GM23338 (cell line): Measurements from ENCODE around the gene C1QTNF8. TPM values are rescaled to one million over a fixed set of nuclear protein-coding genes. Genes with fewer than 3 reads are reported as not detected.

ENCODE experiments used
- ATAC-seq: fragments of 200-7000 bp; cut with Tn5 transposase; 3 replicates; pipeline ENCODE4 v1.9.1; 2020
- DNase-seq: peaks from one replicate; pipeline ENCODE4 v3.0.0-alpha.2; 2015; ENCODE audit warnings: low spot score
- H2AFZ ChIP-seq: fragments of 200-600 bp; sonication (generic); 2 replicates; pipeline ENCODE4 v1.8.0; 2016; ENCODE audit warnings: antibody characterized with exemption, mild to moderate bottlenecking, moderate library complexity
- H3F3A ChIP-seq: fragments of 200-600 bp; sonication (generic); replicated peaks from 2 replicates; pipeline ENCODE4 v1.8.0; 2017; ENCODE audit warnings: antibody characterized with exemption, mixed run types, low read depth
- H3K27ac ChIP-seq: fragments of 200-600 bp; sonication (generic); 2 replicates; pipeline ENCODE4 v1.6.1; 2016; ENCODE audit warnings: low read depth
- H3K27me3 ChIP-seq: fragments of 200-600 bp; sonication (generic); 2 replicates; pipeline ENCODE4 v1.8.0; 2016; ENCODE audit warnings: mild to moderate bottlenecking, mixed run types, moderate library complexity; ENCODE audit not compliant: insufficient read depth
- H3K36me3 ChIP-seq: fragments of 200-600 bp; sonication (generic); 2 replicates; pipeline ENCODE4 v1.8.0; 2016; ENCODE audit warnings: mild to moderate bottlenecking; ENCODE audit not compliant: insufficient read depth
- H3K4me1 ChIP-seq: fragments of 200-600 bp; sonication (generic); 2 replicates; pipeline ENCODE4 v1.8.0; 2016; ENCODE audit warnings: mild to moderate bottlenecking, moderate library complexity; ENCODE audit not compliant: insufficient read depth
- H3K4me2 ChIP-seq: fragments of 200-600 bp; sonication (generic); 2 replicates; pipeline ENCODE4 v1.7.1; 2017; ENCODE audit warnings: mixed run types
- H3K4me3 ChIP-seq: fragments of 200-600 bp; sonication (generic); 2 replicates; pipeline ENCODE4 v1.6.1; 2016; ENCODE audit warnings: mixed run types
- H3K79me2 ChIP-seq: fragments of 200-600 bp; sonication (generic); replicated peaks from 2 replicates; pipeline ENCODE4 v1.8.0; 2017; ENCODE audit warnings: mild to moderate bottlenecking; ENCODE audit not compliant: insufficient read depth
- H3K9me2 ChIP-seq: fragments of 200-600 bp; sonication (generic); 2 replicates; pipeline ENCODE4 v1.8.0; 2017; ENCODE audit not compliant: insufficient read depth
- H4K20me1 ChIP-seq: fragments of 200-600 bp; sonication (generic); replicated peaks from 2 replicates; pipeline ENCODE4 v1.8.0; 2017; ENCODE audit warnings: mild to moderate bottlenecking; ENCODE audit not compliant: insufficient read depth
- H3K27ac Mint-ChIP-seq: 2 replicates; pipeline ENCODE4 v1.8.0; 2020; ENCODE audit warnings: inconsistent platforms, mild to moderate bottlenecking, moderate library complexity, mixed read lengths
- H3K27me3 Mint-ChIP-seq: 3 replicates; pipeline ENCODE4 v1.8.0; 2022; ENCODE audit warnings: low read depth, mild to moderate bottlenecking, moderate library complexity, mixed read lengths, inconsistent platforms; ENCODE audit not compliant: insufficient read depth, poor library complexity
- H3K36me3 Mint-ChIP-seq: 3 replicates; pipeline ENCODE4 v1.8.0; 2021; ENCODE audit warnings: low read depth, mild to moderate bottlenecking, inconsistent platforms, moderate library complexity, mixed read lengths
- H3K4me1 Mint-ChIP-seq: 3 replicates; pipeline ENCODE4 v1.8.0; 2020; ENCODE audit warnings: mild to moderate bottlenecking, inconsistent platforms, mixed read lengths
- H3K4me3 Mint-ChIP-seq: 3 replicates; pipeline ENCODE4 v1.8.0; 2021; ENCODE audit warnings: moderate library complexity, mild to moderate bottlenecking, inconsistent platforms, mixed read lengths
- H3K9me3 Mint-ChIP-seq: 3 replicates; pipeline ENCODE4 v1.8.0; 2020; ENCODE audit warnings: moderate library complexity, mild to moderate bottlenecking, inconsistent platforms, mixed read lengths
- CREB1 ChIP-seq: fragments of 250-450 bp; sonication (Bioruptor Pico); IDR thresholded peaks from 2 replicates; pipeline ENCODE4 v1.5.0; 2020; ENCODE audit warnings: low read depth, mild to moderate bottlenecking, moderate library complexity
- CTCF ChIP-seq, 2 experiments: fragments of 200-600 bp in 1 of 2; sonication (generic) in 1 of 2; conservative IDR thresholded peaks; 2 replicates each; pipeline versions ENCODE4 v1.5.1 to v1.6.1; 2016 to 2017; ENCODE audit warnings: antibody characterized with exemption in 2 of 2, low read depth in 2 of 2, mild to moderate bottlenecking in 2 of 2, moderate library complexity in 1 of 2
- ETS1 ChIP-seq: IDR thresholded peaks from 2 replicates; pipeline ENCODE4 v1.6.1; 2016; ENCODE audit warnings: antibody characterized with exemption
- EZH2 ChIP-seq: fragments of 200-600 bp; sonication (generic); IDR thresholded peaks from one replicate; pipeline ENCODE4 v1.8.0; 2017; ENCODE audit warnings: antibody characterized with exemption, mild to moderate bottlenecking, low read depth; ENCODE audit not compliant: unreplicated experiment
- EZH2phosphoT487 ChIP-seq: fragments of 200-600 bp; sonication (generic); IDR thresholded peaks from one replicate; pipeline ENCODE4 v1.8.1; 2018; ENCODE audit warnings: antibody characterized with exemption; ENCODE audit not compliant: unreplicated experiment
- JUNB ChIP-seq: IDR thresholded peaks from one replicate; pipeline ENCODE4 v1.6.1; 2016; ENCODE audit warnings: antibody characterized with exemption; ENCODE audit not compliant: unreplicated experiment
- NANOG ChIP-seq: IDR thresholded peaks from 2 replicates; pipeline ENCODE4 v1.6.1; 2016; ENCODE audit warnings: antibody characterized with exemption, borderline replicate concordance
- POLR2AphosphoS5 ChIP-seq: IDR thresholded peaks from 2 replicates; pipeline ENCODE4 v1.6.1; 2016; ENCODE audit warnings: antibody characterized with exemption, low read depth
- REST ChIP-seq: IDR thresholded peaks from one replicate; pipeline ENCODE4 v1.6.1; 2018; ENCODE audit warnings: antibody characterized with exemption; ENCODE audit not compliant: unreplicated experiment
- STAT1 ChIP-seq: IDR thresholded peaks from one replicate; pipeline ENCODE4 v1.6.1; 2016; ENCODE audit warnings: antibody characterized with exemption; ENCODE audit not compliant: unreplicated experiment
- ZNF114 ChIP-seq: fragments of 250-450 bp; sonication (Bioruptor Pico); IDR thresholded peaks from 2 replicates; pipeline ENCODE4 v1.5.0; 2020; ENCODE audit warnings: mild to moderate bottlenecking, moderate library complexity
- ZNF331 ChIP-seq: fragments of 250-450 bp; sonication (Bioruptor Pico); IDR thresholded peaks from 2 replicates; pipeline ENCODE4 v1.5.0; 2020; ENCODE audit warnings: low read depth, mild to moderate bottlenecking, moderate library complexity
- ZNF462 ChIP-seq: fragments of 250-450 bp; sonication (Bioruptor Pico); IDR thresholded peaks from 2 replicates; pipeline ENCODE4 v1.5.0; 2020; ENCODE audit warnings: mild to moderate bottlenecking, moderate library complexity
- polyA plus RNA-seq: library from polyadenylated mRNA; unstranded; fragments of >200 nt; fragmentation: Nextera tagmentation; extraction: Ambion mirVana; gene quantifications from 2 replicates; pipeline ENCODE4 v1.2.1, GENCODE V29; 2016
- total RNA-seq: library from RNA; depleted of rRNA; stranded (reverse); fragments of >200 nt; shearing (Covaris generic); gene quantifications from 2 replicates; pipeline ENCODE4 v1.2.3, GENCODE V29; 2014

The C1QTNF8 gene
- total and polyA plus RNA-seq, 2 experiments from 2014 or later = not detected

- Histone ChIP-seq H3K36me3 (no peaks in the 10 kb centered on the region), H3K4me3 (no peak overlapping the region), H3K4me2 (no peak overlapping the region), H3K27me3 (no peaks in the 10 kb centered on the region), H3K79me2 (no peaks in the 10 kb centered on the region), H3K9me2 (no peaks in the 10 kb centered on the region), H4K20me1 (no peaks in the 10 kb centered on the region), H2AFZ (no peak overlapping the region), H3F3A (no peaks in the 10 kb centered on the region), H3K4me1 (no peaks in the 10 kb centered on the region), H3K27ac (no peak overlapping the region)
- H3K27ac Mint-ChIP-seq = no peak overlapping the region
- H3K4me3 Mint-ChIP-seq = no peak overlapping the region
- H3K4me1 Mint-ChIP-seq = peaks cover 2% of the 10 kb centered on the region; the same call in 1 of the 3 replicates
- ATAC-seq (no peak), DNase-seq (no peak)
- peaks cover 5% of the 10 kb centered on the region for H3K27me3 Mint-ChIP-seq
- no peaks in the 10 kb centered on the region for H3K9me3 Mint-ChIP-seq
- no peak for TF ChIP-seq JUNB
- no peak for TF ChIP-seq REST
- TF ChIP-seq EZH2 = no peak
- no peak for TF ChIP-seq ZNF462 (CRISPR knock-in tag)
- TF ChIP-seq ZNF114 (CRISPR knock-in tag) = no peak
- no peak for TF ChIP-seq CTCF (conservative IDR thresholded peaks at IDR 0.05; ENCODE audit: low read depth in 2 of 2)
- TF ChIP-seq ETS1 = no peak
- no peak for TF ChIP-seq ZNF331 (CRISPR knock-in tag)
- no peak for TF ChIP-seq STAT1
- TF ChIP-seq POLR2AphosphoS5 = no peak
- no peak for TF ChIP-seq NANOG
- no peak for TF ChIP-seq EZH2phosphoT487
- TF ChIP-seq CREB1 (CRISPR knock-in tag) = no peak
- H3K36me3 Mint-ChIP-seq = no peaks in the 10 kb centered on the region
These were observed 35.4 kb upstream of the C1QTNF8 start for GRCh38 chr16:1131378-1131994.
